ENCODE results near the gene VOPP1. TPM values are rescaled to one million over a fixed set of nuclear protein-coding genes. Genes with fewer than 3 reads are reported as not detected.
"Not testable (repeated sequence)": the region's sequence is repeated elsewhere in the genome, so short reads cannot be mapped to it uniquely, and the experiment has no call there.

The VOPP1 gene
- total RNA-seq, 2 donors from 2014 or later, result 114 to 120 TPM

GRCh38 chr7:55517191-55517633, 55.1 kb downstream of the VOPP1 start:
- no peaks in the 10 kb centered on the region for H3K9me3 ChIP-seq (ENCODE audit: control insufficient read depth, low read length, poor library complexity, severe bottlenecking)
- Mint-ChIP-seq H3K4me1 (peaks cover 58% of the 10 kb centered on the region), H3K27ac (peak overlapping the region; percentile 83), H3K36me3 (ENCODE audit: low read depth) (peaks cover 16% of the 10 kb centered on the region), H3K27me3 (no peaks in the 10 kb centered on the region), H3K4me3 (peak overlapping the region; percentile 41)
- peak; percentile 75 for ATAC-seq
- DNase-seq, result no peak

- H3K4me3 Mint-ChIP-seq, result peak overlapping the region; percentile 77
- H3K9me3 ChIP-seq (ENCODE audit: control insufficient read depth, low read length, poor library complexity, severe bottlenecking), result no peaks in the 10 kb centered on the region
- peaks cover 60% of the 10 kb centered on the region for H3K4me1 Mint-ChIP-seq
- ATAC-seq, result no peak
- H3K36me3 Mint-ChIP-seq (ENCODE audit: low read depth), result peaks cover 16% of the 10 kb centered on the region
- DNase-seq, result no peak
- H3K27me3 Mint-ChIP-seq, result no peaks in the 10 kb centered on the region
- H3K27ac Mint-ChIP-seq, result peak overlapping the region; percentile 91
These were observed 55.9 kb downstream of the VOPP1 start for GRCh38 chr7:55516409-55516808.

GRCh38 chr7:55515569-55516279, 56.6 kb downstream of the VOPP1 start:
- Mint-ChIP-seq H3K4me1 (peaks cover 59% of the 10 kb centered on the region), H3K4me3 (peak overlapping the region; percentile 77)
- ATAC-seq, result no peak

GRCh38 chr7:55514546-55515265, 57.6 kb downstream of the VOPP1 start:
- no peak for DNase-seq
- peaks cover 16% of the 10 kb centered on the region for H3K36me3 Mint-ChIP-seq (ENCODE audit: low read depth)
- H3K27ac Mint-ChIP-seq, result no peak overlapping the region
- no peaks in the 10 kb centered on the region for H3K9me3 ChIP-seq (ENCODE audit: control insufficient read depth, low read length, poor library complexity, severe bottlenecking)
- H3K4me3 Mint-ChIP-seq, result no peak overlapping the region
- no peaks in the 10 kb centered on the region for H3K27me3 Mint-ChIP-seq
- H3K4me1 Mint-ChIP-seq, result peaks cover 58% of the 10 kb centered on the region
- ATAC-seq, result no peak

More at GRCh38 chr7:55515569-55516279, 56.6 kb downstream of the VOPP1 start:
- peaks cover 16% of the 10 kb centered on the region for H3K36me3 Mint-ChIP-seq (ENCODE audit: low read depth)
- H3K27me3 Mint-ChIP-seq, result no peaks in the 10 kb centered on the region
- DNase-seq, result no peak
- peak overlapping the region; percentile 91 for H3K27ac Mint-ChIP-seq
- H3K9me3 ChIP-seq (ENCODE audit: control insufficient read depth, low read length, poor library complexity, severe bottlenecking), result no peaks in the 10 kb centered on the region

- Mint-ChIP-seq H3K36me3 (ENCODE audit: low read depth) (peaks cover 16% of the 10 kb centered on the region), H3K4me1 (peaks cover 57% of the 10 kb centered on the region), H3K27ac (no peak overlapping the region), H3K4me3 (no peak overlapping the region), H3K27me3 (no peaks in the 10 kb centered on the region)
- H3K9me3 ChIP-seq (ENCODE audit: control insufficient read depth, low read length, poor library complexity, severe bottlenecking), result no peaks in the 10 kb centered on the region
- DNase-seq (no peak), ATAC-seq (no peak)
These were observed 58.4 kb downstream of the VOPP1 start for GRCh38 chr7:55513868-55514267.

GRCh38 chr7:55512635-55513191, 59.6 kb downstream of the VOPP1 start:
- Mint-ChIP-seq H3K4me3 (no peak overlapping the region), H3K27ac (no peak overlapping the region), H3K4me1 (peaks cover 45% of the 10 kb centered on the region), H3K36me3 (ENCODE audit: low read depth) (peaks cover 7% of the 10 kb centered on the region), H3K27me3 (no peaks in the 10 kb centered on the region)
- ATAC-seq, result no peak
- no peak for DNase-seq
- no peaks in the 10 kb centered on the region for H3K9me3 ChIP-seq (ENCODE audit: control insufficient read depth, low read length, poor library complexity, severe bottlenecking)

GRCh38 chr7:55510621-55511020, 61.7 kb downstream of the VOPP1 start:
- DNase-seq, result no peak
- H3K9me3 ChIP-seq (ENCODE audit: control insufficient read depth, low read length, poor library complexity, severe bottlenecking), result no peaks in the 10 kb centered on the region
- peaks cover 4% of the 10 kb centered on the region for H3K36me3 Mint-ChIP-seq (ENCODE audit: low read depth)
- H3K27ac Mint-ChIP-seq, result no peak overlapping the region
- H3K27me3 Mint-ChIP-seq, result no peaks in the 10 kb centered on the region
- no peak for ATAC-seq
- no peak overlapping the region for H3K4me3 Mint-ChIP-seq
- H3K4me1 Mint-ChIP-seq, result peaks cover 34% of the 10 kb centered on the region

GRCh38 chr7:55510206-55510605, 62.1 kb downstream of the VOPP1 start:
- not testable (repeated sequence) for H3K27me3 Mint-ChIP-seq; ATAC-seq; H3K9me3 ChIP-seq (ENCODE audit: control insufficient read depth, low read length, poor library complexity, severe bottlenecking); DNase-seq; H3K4me3 Mint-ChIP-seq; H3K36me3 Mint-ChIP-seq (ENCODE audit: low read depth)
- H3K4me1 Mint-ChIP-seq, result peaks cover 35% of the 10 kb centered on the region
- H3K27ac Mint-ChIP-seq, result peak overlapping the region; percentile 19

- no peak overlapping the region for H3K4me3 Mint-ChIP-seq
- H3K27me3 Mint-ChIP-seq, result no peaks in the 10 kb centered on the region
- H3K9me3 ChIP-seq (ENCODE audit: control insufficient read depth, low read length, poor library complexity, severe bottlenecking), result no peaks in the 10 kb centered on the region
- peak overlapping the region; percentile 19 for H3K27ac Mint-ChIP-seq
- peaks cover 2% of the 10 kb centered on the region for H3K36me3 Mint-ChIP-seq (ENCODE audit: low read depth)
- DNase-seq (no peak), ATAC-seq (no peak)
- H3K4me1 Mint-ChIP-seq, result peaks cover 40% of the 10 kb centered on the region
These were observed 63.0 kb downstream of the VOPP1 start for GRCh38 chr7:55509322-55509721.

GRCh38 chr7:55508221-55509011, 63.9 kb downstream of the VOPP1 start:
- no peak for ATAC-seq
- H3K4me3 Mint-ChIP-seq, result no peak overlapping the region
- H3K4me1 Mint-ChIP-seq, result peaks cover 43% of the 10 kb centered on the region
- no peak for DNase-seq
- peak overlapping the region; percentile 32 for H3K27ac Mint-ChIP-seq
- H3K36me3 Mint-ChIP-seq (ENCODE audit: low read depth), result peaks cover 2% of the 10 kb centered on the region
- H3K9me3 ChIP-seq (ENCODE audit: control insufficient read depth, low read length, poor library complexity, severe bottlenecking), result no peaks in the 10 kb centered on the region
- H3K27me3 Mint-ChIP-seq, result no peaks in the 10 kb centered on the region

- peaks cover 45% of the 10 kb centered on the region for H3K4me1 Mint-ChIP-seq
- no peak overlapping the region for H3K4me3 Mint-ChIP-seq
- no peaks in the 10 kb centered on the region for H3K27me3 Mint-ChIP-seq
- no peak overlapping the region for H3K27ac Mint-ChIP-seq
- DNase-seq (no peak), ATAC-seq (no peak)
- H3K36me3 Mint-ChIP-seq (ENCODE audit: low read depth), result peaks cover 2% of the 10 kb centered on the region
- H3K9me3 ChIP-seq (ENCODE audit: control insufficient read depth, low read length, poor library complexity, severe bottlenecking), result no peaks in the 10 kb centered on the region
These were observed 64.6 kb downstream of the VOPP1 start for GRCh38 chr7:55507743-55508142.

GRCh38 chr7:55504967-55505658, 67.2 kb downstream of the VOPP1 start:
- Mint-ChIP-seq H3K27ac (peak overlapping the region; percentile 86), H3K27me3 (no peaks in the 10 kb centered on the region), H3K4me3 (no peak overlapping the region), H3K4me1 (peaks cover 51% of the 10 kb centered on the region), H3K36me3 (ENCODE audit: low read depth) (peaks cover 2% of the 10 kb centered on the region)
- ATAC-seq, result no peak
- no peak for DNase-seq
- no peaks in the 10 kb centered on the region for H3K9me3 ChIP-seq (ENCODE audit: control insufficient read depth, low read length, poor library complexity, severe bottlenecking)
